Measurements from ENCODE around the gene PNPLA5. TPM values are rescaled to one million over a fixed set of nuclear protein-coding genes. Genes with fewer than 3 reads are reported as not detected.
A peak's percentile ranks its signal among the peaks of the same experiment; 100 is the strongest.

Gene PNPLA5
- total and polyA plus RNA-seq, 2 of the 13 experiments (the other 11 are each of a cell fraction or from before 2014, with no cell fraction given) = not detected

DNA sequence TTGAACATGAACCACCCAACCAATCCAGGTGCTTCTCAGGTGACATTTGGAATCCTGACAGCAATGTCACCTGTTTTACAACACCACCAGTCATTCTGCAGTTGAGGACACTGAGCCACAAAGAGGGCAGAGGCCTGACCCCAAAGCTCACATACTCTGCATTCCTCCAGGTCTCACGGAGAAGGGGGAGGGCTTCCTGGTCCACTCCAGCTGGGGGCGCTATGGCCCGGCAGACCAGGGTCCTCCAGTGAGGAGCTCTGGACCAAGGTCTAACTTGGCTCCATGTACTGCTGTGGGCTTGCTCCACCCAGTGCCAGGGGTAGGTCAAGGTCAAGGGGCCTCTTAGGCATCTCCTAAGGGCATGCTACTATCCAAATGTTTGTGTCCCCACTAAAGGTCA, 30.3 kb upstream of the PNPLA5 start (continued):
- TF ChIP-seq, protein P1, sequence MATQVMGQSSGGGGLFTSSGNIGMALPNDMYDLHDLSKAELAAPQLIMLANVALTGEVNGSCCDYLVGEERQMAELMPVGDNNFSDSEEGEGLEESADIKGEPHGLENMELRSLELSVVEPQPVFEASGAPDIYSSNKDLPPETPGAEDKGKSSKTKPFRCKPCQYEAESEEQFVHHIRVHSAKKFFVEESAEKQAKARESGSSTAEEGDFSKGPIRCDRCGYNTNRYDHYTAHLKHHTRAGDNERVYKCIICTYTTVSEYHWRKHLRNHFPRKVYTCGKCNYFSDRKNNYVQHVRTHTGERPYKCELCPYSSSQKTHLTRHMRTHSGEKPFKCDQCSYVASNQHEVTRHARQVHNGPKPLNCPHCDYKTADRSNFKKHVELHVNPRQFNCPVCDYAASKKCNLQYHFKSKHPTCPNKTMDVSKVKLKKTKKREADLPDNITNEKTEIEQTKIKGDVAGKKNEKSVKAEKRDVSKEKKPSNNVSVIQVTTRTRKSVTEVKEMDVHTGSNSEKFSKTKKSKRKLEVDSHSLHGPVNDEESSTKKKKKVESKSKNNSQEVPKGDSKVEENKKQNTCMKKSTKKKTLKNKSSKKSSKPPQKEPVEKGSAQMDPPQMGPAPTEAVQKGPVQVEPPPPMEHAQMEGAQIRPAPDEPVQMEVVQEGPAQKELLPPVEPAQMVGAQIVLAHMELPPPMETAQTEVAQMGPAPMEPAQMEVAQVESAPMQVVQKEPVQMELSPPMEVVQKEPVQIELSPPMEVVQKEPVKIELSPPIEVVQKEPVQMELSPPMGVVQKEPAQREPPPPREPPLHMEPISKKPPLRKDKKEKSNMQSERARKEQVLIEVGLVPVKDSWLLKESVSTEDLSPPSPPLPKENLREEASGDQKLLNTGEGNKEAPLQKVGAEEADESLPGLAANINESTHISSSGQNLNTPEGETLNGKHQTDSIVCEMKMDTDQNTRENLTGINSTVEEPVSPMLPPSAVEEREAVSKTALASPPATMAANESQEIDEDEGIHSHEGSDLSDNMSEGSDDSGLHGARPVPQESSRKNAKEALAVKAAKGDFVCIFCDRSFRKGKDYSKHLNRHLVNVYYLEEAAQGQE (IDR thresholded peaks at IDR 0.05; ENCODE audit: borderline replicate concordance in 1 of 2, low read depth in 1 of 2, low read length in 2 of 2) = no peak
- TF ChIP-seq, protein P2, sequence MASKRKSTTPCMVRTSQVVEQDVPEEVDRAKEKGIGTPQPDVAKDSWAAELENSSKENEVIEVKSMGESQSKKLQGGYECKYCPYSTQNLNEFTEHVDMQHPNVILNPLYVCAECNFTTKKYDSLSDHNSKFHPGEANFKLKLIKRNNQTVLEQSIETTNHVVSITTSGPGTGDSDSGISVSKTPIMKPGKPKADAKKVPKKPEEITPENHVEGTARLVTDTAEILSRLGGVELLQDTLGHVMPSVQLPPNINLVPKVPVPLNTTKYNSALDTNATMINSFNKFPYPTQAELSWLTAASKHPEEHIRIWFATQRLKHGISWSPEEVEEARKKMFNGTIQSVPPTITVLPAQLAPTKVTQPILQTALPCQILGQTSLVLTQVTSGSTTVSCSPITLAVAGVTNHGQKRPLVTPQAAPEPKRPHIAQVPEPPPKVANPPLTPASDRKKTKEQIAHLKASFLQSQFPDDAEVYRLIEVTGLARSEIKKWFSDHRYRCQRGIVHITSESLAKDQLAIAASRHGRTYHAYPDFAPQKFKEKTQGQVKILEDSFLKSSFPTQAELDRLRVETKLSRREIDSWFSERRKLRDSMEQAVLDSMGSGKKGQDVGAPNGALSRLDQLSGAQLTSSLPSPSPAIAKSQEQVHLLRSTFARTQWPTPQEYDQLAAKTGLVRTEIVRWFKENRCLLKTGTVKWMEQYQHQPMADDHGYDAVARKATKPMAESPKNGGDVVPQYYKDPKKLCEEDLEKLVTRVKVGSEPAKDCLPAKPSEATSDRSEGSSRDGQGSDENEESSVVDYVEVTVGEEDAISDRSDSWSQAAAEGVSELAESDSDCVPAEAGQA (IDR thresholded peaks at IDR 0.05; ENCODE audit: low read depth) = no peak
- TF ChIP-seq, protein P2 (CRISPR knock-in tag; IDR thresholded peaks at IDR 0.05; ENCODE audit: borderline replicate concordance) = no peak
- TF ChIP-seq NKX3-1 (CRISPR knock-in tag; IDR thresholded peaks at IDR 0.05) = no peak
- TF ChIP-seq KAT2B (IDR thresholded peaks at IDR 0.05; ENCODE audit: borderline replicate concordance, low read depth, low read length) = no peak
- TF ChIP-seq NR2F1 (CRISPR knock-in tag; IDR thresholded peaks at IDR 0.05) = peak; percentile 36 to 62; a peak in 2 of 4 replicates
- no peak for TF ChIP-seq FIP1L1 (IDR thresholded peaks at IDR 0.05; ENCODE audit: borderline replicate concordance, insufficient read depth, low read depth, low read length)
- TF ChIP-seq HNF4G (IDR thresholded peaks at IDR 0.05; ENCODE audit: borderline replicate concordance, low read depth, low read length) = 0 out of 2 replicates have a peak, but pooled peaks have one; percentile 15
- no peak for TF ChIP-seq HNF4G (CRISPR knock-in tag; IDR thresholded peaks at IDR 0.05; ENCODE audit: borderline replicate concordance, low read depth)
- TF ChIP-seq FOXC1 (CRISPR knock-in tag; IDR thresholded peaks at IDR 0.05; ENCODE audit: borderline replicate concordance) = no peak
- TF ChIP-seq, protein P3, sequence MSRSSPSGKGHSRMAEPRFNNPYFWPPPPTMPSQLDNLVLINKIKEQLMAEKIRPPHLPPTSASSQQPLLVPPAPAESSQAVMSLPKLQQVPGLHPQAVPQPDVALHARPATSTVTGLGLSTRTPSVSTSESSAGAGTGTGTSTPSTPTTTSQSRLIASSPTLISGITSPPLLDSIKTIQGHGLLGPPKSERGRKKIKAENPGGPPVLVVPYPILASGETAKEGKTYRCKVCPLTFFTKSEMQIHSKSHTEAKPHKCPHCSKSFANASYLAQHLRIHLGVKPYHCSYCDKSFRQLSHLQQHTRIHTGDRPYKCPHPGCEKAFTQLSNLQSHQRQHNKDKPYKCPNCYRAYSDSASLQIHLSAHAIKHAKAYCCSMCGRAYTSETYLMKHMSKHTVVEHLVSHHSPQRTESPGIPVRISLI (CRISPR knock-in tag; IDR thresholded peaks at IDR 0.05; ENCODE audit: borderline replicate concordance) = no peak
- TF ChIP-seq ATRX (CRISPR knock-in tag; IDR thresholded peaks at IDR 0.05; ENCODE audit: borderline replicate concordance) = no peak
- TF ChIP-seq NFKB2 (CRISPR knock-in tag; IDR thresholded peaks at IDR 0.05; ENCODE audit: borderline replicate concordance) = no peak
- no peak for TF ChIP-seq MXI1 (IDR thresholded peaks at IDR 0.05; ENCODE audit: borderline replicate concordance, low read depth, low read length)
- TF ChIP-seq SUZ12 (IDR thresholded peaks at IDR 0.05; ENCODE audit: low read depth, low read length) = no peak
- TF ChIP-seq HHEX (CRISPR knock-in tag; IDR thresholded peaks at IDR 0.05) = no peak
- TF ChIP-seq GATA4 (IDR thresholded peaks at IDR 0.05; ENCODE audit: borderline replicate concordance, low read depth) = no peak
- 0 out of 2 replicates have a peak, but pooled peaks have one; percentile 24 for TF ChIP-seq NCOA2 (CRISPR knock-in tag; IDR thresholded peaks at IDR 0.05)
- TF ChIP-seq ZBTB7B (CRISPR knock-in tag; IDR thresholded peaks at IDR 0.05) = no peak

Data from HepG2 (cell line).